Measurements from ENCODE around the gene SGTB. TPM values are rescaled to one million over a fixed set of nuclear protein-coding genes. Genes with fewer than 3 reads are reported as not detected.

SGTB gene
- total RNA-seq, 1 experiment from 2014 or later = 9.8 TPM

GRCh38 chr5:65668696-65669095 lies 53.2 kb downstream of the SGTB start:
- POLR2A ChIA-PET (ENCODE audit: unreplicated experiment) = no interaction called here
- BruUV-seq (replicated peaks) = no TSS peak

GRCh38 chr5:65663804-65664521 lies 57.9 kb downstream of the SGTB start:
- Histone ChIP-seq H3K27me3 (ENCODE audit: insufficient read depth, low read depth) (no peaks in the 10 kb centered on the region), H3K36me3 (ENCODE audit: low read depth) (no peaks in the 10 kb centered on the region), H3K9me2 (ENCODE audit: insufficient read depth) (no peaks in the 10 kb centered on the region), H3F3A (ENCODE audit: insufficient read depth, low read depth) (peaks cover 6% of the 10 kb centered on the region), H3K79me2 (ENCODE audit: low read depth) (no peaks in the 10 kb centered on the region), H3K4me3 (no peak overlapping the region), H4K20me1 (ENCODE audit: insufficient read depth) (no peaks in the 10 kb centered on the region), H2AFZ (no peak overlapping the region), H3K4me1 (replicated peaks; ENCODE audit: insufficient read depth) (no peaks in the 10 kb centered on the region), H3K27ac (no peak overlapping the region), H3K9me3 (ENCODE audit: insufficient read depth, low read depth) (no peaks in the 10 kb centered on the region), H3K4me2 (no peak overlapping the region)
- TF ChIP-seq EZH2 (IDR thresholded peaks at IDR 0.05; ENCODE audit: low read depth) = no peak
- TF ChIP-seq CTCF (conservative IDR thresholded peaks at IDR 0.05) = peak; percentile 59
- intact Hi-C loops (cut with micrococcal nuclease; ENCODE audit: unreplicated experiment) = no loop called here
- CTCF ChIA-PET = no interaction called here
- BruUV-seq (replicated peaks) = no TSS peak
- POLR2A ChIA-PET (ENCODE audit: unreplicated experiment) = no interaction called here
- DNase-seq = no peak

More at GRCh38 chr5:65668696-65669095, 53.2 kb downstream of the SGTB start:
- Histone ChIP-seq H3K4me1 (replicated peaks; ENCODE audit: insufficient read depth) (0 out of 2 replicates have a peak, but pooled peaks cover 5% of the 10 kb centered on the region), H3K27ac (no peak overlapping the region), H3K9me3 (ENCODE audit: insufficient read depth, low read depth) (no peaks in the 10 kb centered on the region), H3K27me3 (ENCODE audit: insufficient read depth, low read depth) (no peaks in the 10 kb centered on the region), H3K79me2 (ENCODE audit: low read depth) (no peaks in the 10 kb centered on the region), H3K9me2 (ENCODE audit: insufficient read depth) (no peaks in the 10 kb centered on the region), H3K4me3 (no peak overlapping the region), H3K36me3 (ENCODE audit: low read depth) (no peaks in the 10 kb centered on the region), H3K4me2 (no peak overlapping the region), H4K20me1 (ENCODE audit: insufficient read depth) (no peaks in the 10 kb centered on the region), H3F3A (ENCODE audit: insufficient read depth, low read depth) (no peaks in the 10 kb centered on the region; the same call in 1 of the 2 replicates), H2AFZ (no peak overlapping the region)
- TF ChIP-seq EZH2 (IDR thresholded peaks at IDR 0.05; ENCODE audit: low read depth) (no peak), CTCF (conservative IDR thresholded peaks at IDR 0.05) (no peak)
- intact Hi-C loops (cut with micrococcal nuclease; ENCODE audit: unreplicated experiment) = no loop called here
- CTCF ChIA-PET = no interaction called here
- DNase-seq = no peak

GRCh38 chr5:65654713-65655112 lies 67.2 kb downstream of the SGTB start:
- no peak for TF ChIP-seq EZH2 (IDR thresholded peaks at IDR 0.05; ENCODE audit: low read depth)
- TF ChIP-seq CTCF (conservative IDR thresholded peaks at IDR 0.05) = no peak
- intact Hi-C loops (cut with micrococcal nuclease; ENCODE audit: unreplicated experiment) = no loop called here
- Histone ChIP-seq H3K4me2 (no peak overlapping the region), H4K20me1 (ENCODE audit: insufficient read depth) (peaks cover 4% of the 10 kb centered on the region; the same call in 1 of the 2 replicates), H3K9me2 (ENCODE audit: insufficient read depth) (no peaks in the 10 kb centered on the region), H3K4me1 (replicated peaks; ENCODE audit: insufficient read depth) (no peaks in the 10 kb centered on the region), H3K27ac (no peak overlapping the region), H3K9me3 (ENCODE audit: insufficient read depth, low read depth) (no peaks in the 10 kb centered on the region), H2AFZ (no peak overlapping the region), H3K79me2 (ENCODE audit: low read depth) (no peaks in the 10 kb centered on the region), H3K27me3 (ENCODE audit: insufficient read depth, low read depth) (no peaks in the 10 kb centered on the region), H3K4me3 (no peak overlapping the region), H3K36me3 (ENCODE audit: low read depth) (peaks cover 5% of the 10 kb centered on the region; the same call in 1 of the 2 replicates), H3F3A (ENCODE audit: insufficient read depth, low read depth) (0 out of 2 replicates have a peak, but pooled peaks cover 3% of the 10 kb centered on the region)
- POLR2A ChIA-PET (ENCODE audit: unreplicated experiment) = no interaction called here
- no peak for DNase-seq
- CTCF ChIA-PET = no interaction called here
- BruUV-seq (replicated peaks) = no TSS peak
